NK-92 treated with Interleukin-12 subunit alpha and Interleukin-12 subunit beta, amount 100 ng/mL, for 24 hours (cell line): ENCODE results near the gene INKA1.
"Not testable (repeated sequence)": the region's sequence is repeated elsewhere in the genome, so short reads cannot be mapped to it uniquely, and the experiment has no call there.

Experiments
- DNase-seq: peaks from one replicate; lab custom pipeline; 2025; lab: John Stamatoyannopoulos, UW

INKA1 gene

GRCh38 chr3:49802719-49803464 lies at the start of gene INKA1:
Gene INKA1, plus strand, starts transcription at chr3:49803261. Its CDS starts 132 bp downstream, at chr3:49803393.
- peak; percentile 57 for DNase-seq

GRCh38 chr3:49754536-49754935 lies 48.5 kb upstream of the INKA1 start:
- no peak for DNase-seq

- no peak for DNase-seq
Observed at GRCh38 chr3:49756036-49756435, 47.0 kb upstream of the INKA1 start.

- DNase-seq, result no peak
Observed at GRCh38 chr3:49757197-49757596, 45.9 kb upstream of the INKA1 start.

- no peak for DNase-seq
Observed at GRCh38 chr3:49759226-49759625, 43.8 kb upstream of the INKA1 start.

- DNase-seq, result no peak
Observed at GRCh38 chr3:49761661-49762060, 41.4 kb upstream of the INKA1 start.

- DNase-seq, result no peak
Observed at GRCh38 chr3:49763981-49764380, 39.1 kb upstream of the INKA1 start.

- DNase-seq, result no peak
Observed at GRCh38 chr3:49769286-49769915, 33.7 kb upstream of the INKA1 start.

GRCh38 chr3:49769926-49770325 lies 33.1 kb upstream of the INKA1 start:
- DNase-seq, result no peak

- no peak for DNase-seq
Observed at GRCh38 chr3:49771340-49771938, 31.6 kb upstream of the INKA1 start.

- DNase-seq, result no peak
Observed at GRCh38 chr3:49772703-49773102, 30.4 kb upstream of the INKA1 start.

GRCh38 chr3:49775538-49775937 lies 27.5 kb upstream of the INKA1 start:
- no peak for DNase-seq

- DNase-seq, result not testable (repeated sequence)
Observed at GRCh38 chr3:49776101-49776500, 27.0 kb upstream of the INKA1 start.

GRCh38 chr3:49779358-49780079 lies 23.5 kb upstream of the INKA1 start:
- no peak for DNase-seq

- no peak for DNase-seq
Observed at GRCh38 chr3:49780080-49780974, 22.7 kb upstream of the INKA1 start.

- DNase-seq, result not testable (repeated sequence)
Observed at GRCh38 chr3:49780975-49781365, 22.1 kb upstream of the INKA1 start.

GRCh38 chr3:49781415-49782199 lies 21.5 kb upstream of the INKA1 start:
- no peak for DNase-seq

GRCh38 chr3:49782277-49782676 lies 20.8 kb upstream of the INKA1 start:
- DNase-seq, result not testable (repeated sequence)

GRCh38 chr3:49785565-49786356 lies 17.3 kb upstream of the INKA1 start:
- DNase-seq, result no peak
